IMR-90 (cell line): ENCODE data around the gene CASP2. TPM values are rescaled to one million over a fixed set of nuclear protein-coding genes. Genes with fewer than 3 reads are reported as not detected.

Source experiments
- ATAC-seq: fragments of 200-7000 bp; cut with Tn5 transposase; 2 replicates; pipeline ENCODE4 v1.9.1; 2020; ENCODE audit warnings: low read depth, mild to moderate bottlenecking, moderate library complexity
- BruUV-seq: library from RNA; stranded (reverse); fragments of 400-500 nt; replicated peaks from 2 replicates; lab custom pipeline; 2021; lab: Mats Ljungman, UMichigan
- CTCF ChIA-PET: fragments of 300-600 bp; formaldehyde crosslinking; extraction: SDS; loops from one replicate; lab custom pipeline; 2021; ENCODE audit warnings: antibody characterized with exemption; lab: Yijun Ruan, JAX
- POLR2A ChIA-PET: fragments of 300-600 bp; sonication (Branson Sonifier 250); formaldehyde crosslinking; loops from one replicate; lab custom pipeline; 2022; ENCODE audit warnings: antibody characterized with exemption; ENCODE audit not compliant: unreplicated experiment; lab: Charles Lee
- DNase-seq: peaks from one replicate; pipeline ENCODE4 v3.0.0; 2013
- H2AFZ ChIP-seq: replicated peaks from 2 replicates; pipeline ENCODE3; 2013; ENCODE audit warnings: low read length, mild to moderate bottlenecking; ENCODE audit not compliant: poor library complexity
- H2AK5ac ChIP-seq: 2 replicates; pipeline ENCODE4 v1.6.1; 2013; ENCODE audit warnings: low read depth, low read length, inconsistent platforms
- H2AK9ac ChIP-seq: replicated peaks from 2 replicates; pipeline ENCODE3; 2013; ENCODE audit warnings: mild to moderate bottlenecking, low read depth, low read length, moderate library complexity; ENCODE audit not compliant: poor library complexity
- H2BK120ac ChIP-seq: 2 replicates; pipeline ENCODE4 v1.6.1; 2013; ENCODE audit warnings: low read depth, low read length, inconsistent platforms
- H2BK15ac ChIP-seq: 3 replicates; pipeline ENCODE4 v1.6.1; 2013; ENCODE audit warnings: low read depth, low read length, inconsistent platforms
- H2BK20ac ChIP-seq: 2 replicates; pipeline ENCODE4 v1.6.1; 2013; ENCODE audit warnings: low read depth, mild to moderate bottlenecking, inconsistent platforms, low read length, moderate library complexity
- H2BK5ac ChIP-seq: 2 replicates; pipeline ENCODE4 v1.6.1; 2013; ENCODE audit warnings: mild to moderate bottlenecking, low read depth, low read length, inconsistent platforms; ENCODE audit not compliant: poor library complexity, severe bottlenecking
- H3K14ac ChIP-seq: replicated peaks from 2 replicates; pipeline ENCODE4 v1.6.1; 2013; ENCODE audit warnings: low read depth, low read length, inconsistent platforms
- H3K18ac ChIP-seq: 2 replicates; pipeline ENCODE4 v1.6.1; 2013; ENCODE audit warnings: low read depth, low read length, control low read depth
- H3K23ac ChIP-seq: 2 replicates; pipeline ENCODE4 v1.6.1; 2013; ENCODE audit warnings: low read depth, low read length, inconsistent platforms
- H3K27ac ChIP-seq: 2 replicates; pipeline ENCODE4 v1.5.1; 2013; ENCODE audit warnings: mild to moderate bottlenecking, control low read depth, low read length; ENCODE audit not compliant: insufficient read depth
- H3K27me3 ChIP-seq: 2 replicates; pipeline ENCODE4 v1.6.1; 2013; ENCODE audit warnings: low read length; ENCODE audit not compliant: control insufficient read depth, insufficient read depth
- H3K36me3 ChIP-seq: 2 replicates; pipeline ENCODE4 v1.6.1; 2013; ENCODE audit warnings: low read length, mixed read lengths; ENCODE audit not compliant: control insufficient read depth, insufficient read depth
- H3K4ac ChIP-seq: 2 replicates; pipeline ENCODE4 v1.6.1; 2013; ENCODE audit warnings: low read depth, low read length, inconsistent platforms
- H3K4me1 ChIP-seq: 2 replicates; pipeline ENCODE4 v1.6.1; 2013; ENCODE audit warnings: low read length, mixed read lengths; ENCODE audit not compliant: control insufficient read depth, insufficient read depth
- H3K4me2 ChIP-seq: 2 replicates; pipeline ENCODE4 v1.6.1; 2013; ENCODE audit warnings: low read depth, mild to moderate bottlenecking, control low read depth, low read length, moderate library complexity
- H3K4me3 ChIP-seq: 2 replicates; pipeline ENCODE4 v1.5.1; 2013; ENCODE audit warnings: low read depth, mild to moderate bottlenecking, control low read depth, low read length, moderate library complexity; ENCODE audit not compliant: insufficient read depth
- H3K56ac ChIP-seq: 2 replicates; pipeline ENCODE4 v1.6.1; 2013; ENCODE audit warnings: low read length, inconsistent platforms; ENCODE audit not compliant: insufficient read depth; ENCODE audit errors: extremely low read depth
- H3K79me1 ChIP-seq, 2 experiments: 2 replicates each; pipeline ENCODE4 v1.6.1; 2013; ENCODE audit warnings: low read length in 2 of 2, inconsistent platforms in 1 of 2, low read depth in 1 of 2
- H3K9ac ChIP-seq: 2 replicates; pipeline ENCODE4 v1.6.1; 2013; ENCODE audit warnings: low read depth, low read length, control low read depth
- H3K9me1 ChIP-seq: 2 replicates; pipeline ENCODE4 v1.6.1; 2013; ENCODE audit warnings: low read length, inconsistent platforms; ENCODE audit not compliant: insufficient read depth
- H3K9me3 ChIP-seq: 2 replicates; pipeline ENCODE4 v1.6.1; 2013; ENCODE audit warnings: low read length; ENCODE audit not compliant: control insufficient read depth, insufficient read depth
- H4K20me1 ChIP-seq: 2 replicates; pipeline ENCODE4 v1.6.1; 2013; ENCODE audit warnings: low read length, inconsistent platforms; ENCODE audit not compliant: insufficient read depth
- H4K5ac ChIP-seq: 2 replicates; pipeline ENCODE4 v1.6.1; 2013; ENCODE audit warnings: mild to moderate bottlenecking, low read depth, low read length, control low read depth
- H4K8ac ChIP-seq, 2 experiments: 2 replicates each; pipeline ENCODE4 v1.6.1; 2013; ENCODE audit warnings: low read depth in 2 of 2, low read length in 2 of 2, control low read depth in 1 of 2, inconsistent platforms in 1 of 2
- H4K91ac ChIP-seq: 2 replicates; pipeline ENCODE4 v1.6.1; 2013; ENCODE audit warnings: low read depth, low read length, inconsistent platforms; ENCODE audit not compliant: insufficient read depth
- CTCF ChIP-seq: conservative IDR thresholded peaks from 2 replicates; pipeline ENCODE4 v1.5.1; 2012; ENCODE audit warnings: mild to moderate bottlenecking, low read depth, low read length, improper control_type of control experiment
- FOS ChIP-seq: fragments of 150-350 bp; IDR thresholded peaks from 2 replicates; pipeline ENCODE4 v1.6.1; 2016; ENCODE audit warnings: low read depth, low read length
- RAD21 ChIP-seq: IDR thresholded peaks from 2 replicates; pipeline ENCODE4 v1.6.1; 2012; ENCODE audit warnings: low read length, improper control_type of control experiment
- WGBS, 2 experiments: methylation state at CpG; one replicate each; pipeline versions ENCODE4 v1.1.5 to v1.1.7; 2013; ENCODE audit warnings: missing lambda C conversion rate in 2 of 2; ENCODE audit not compliant: insufficient read length in 1 of 2; ENCODE audit errors: extremely low coverage in 2 of 2; 5-methylcytosine and 5-hydroxymethylcytosine counted together
- dilution Hi-C: fragments of 300-500 bp; cut with HindIII; formaldehyde crosslinking; loops from one replicate; pipeline ENCODE4 v1.14.3; 2018; ENCODE audit warnings: low sequenced_read_pairs; ENCODE audit not compliant: unreplicated experiment
- in situ Hi-C: fragments of 300-500 bp; cut with MboI; formaldehyde crosslinking; loops from 3 replicates; pipeline ENCODE4 v1.14.3; 2019; ENCODE audit warnings: low sequenced_read_pairs, inconsistent platforms, mixed read lengths
- intact Hi-C: fragments of 100-400 bp; cut with micrococcal nuclease; formaldehyde crosslinking; loops from 2 replicates; pipeline ENCODE4 v1.10.0; 2022
- polyA plus RNA-seq, 3 experiments: library from polyadenylated mRNA; depleted of rRNA; stranded (reverse); fragments of >200 nt; gene quantifications; 2 replicates each; pipeline ENCODE4 v1.2.3, GENCODE V29; 2012; ENCODE audit warnings: low replicate concordance in 1 of 3
- total RNA-seq: library from RNA; depleted of rRNA; stranded (reverse); fragments of >200 nt; gene quantifications from 2 replicates; pipeline ENCODE4 v1.2.3, GENCODE V29; 2012

CASP2 gene
- total and polyA plus RNA-seq, 2 of the 4 experiments (the other 2 are of a cell fraction), result 15.4 to 25.6 TPM

- peak overlapping the region; percentile 43; the same call in 1 of the 2 replicates for H3K4me2 ChIP-seq
- no peak overlapping the region for H3K18ac ChIP-seq
- H3K23ac ChIP-seq, result no peak overlapping the region
- H3K27me3 ChIP-seq, result peaks cover 34% of the 10 kb centered on the region
- no peak overlapping the region for H3K14ac ChIP-seq
- H3K4me1 ChIP-seq, result no peaks in the 10 kb centered on the region
- DNase-seq, result peak; percentile 32
- H2AK9ac ChIP-seq, result no peak overlapping the region
- H3K9ac ChIP-seq, result no peak overlapping the region
- dilution Hi-C loops (no loop called here), in situ Hi-C loops (no loop called here), intact Hi-C loops (no loop called here)
- H4K91ac ChIP-seq, result no peak overlapping the region
- H3K36me3 ChIP-seq, result no peaks in the 10 kb centered on the region
- TF ChIP-seq FOS (no peak), CTCF (peak; percentile 41), RAD21 (peak; percentile 37)
- H4K5ac ChIP-seq, result no peak overlapping the region
- H4K20me1 ChIP-seq, result no peaks in the 10 kb centered on the region
- no peak overlapping the region for H3K4me3 ChIP-seq
- CTCF ChIA-PET, result interaction anchor here (1.7 kb wide), 1 partner anchor 11 kb away, joined by 7 read pairs; no protein-coding TSS in a partner anchor
- H2BK15ac ChIP-seq, result no peak overlapping the region
- H3K9me1 ChIP-seq, result no peaks in the 10 kb centered on the region
- BruUV-seq, result no TSS peak
- H4K8ac ChIP-seq, result no peak overlapping the region
- H2AK5ac ChIP-seq, result no peak overlapping the region
- no peak overlapping the region for H3K27ac ChIP-seq
- no peak overlapping the region for H2BK20ac ChIP-seq
- no peaks in the 10 kb centered on the region for H3K9me3 ChIP-seq
- H2AFZ ChIP-seq, result peak overlapping the region; percentile 88
- no peak overlapping the region for H3K4ac ChIP-seq
- POLR2A ChIA-PET, result no interaction called here
- no peaks in the 10 kb centered on the region for H3K79me1 ChIP-seq
- H2BK5ac ChIP-seq, result no peak overlapping the region
- 8% methylated on average over 18 of the region's 35 CpGs; no CpG with 5 or more reads in 1 of the 2 experiments for WGBS, 2 experiments
- no peak overlapping the region for H3K56ac ChIP-seq
- ATAC-seq, result peak; percentile 91
- no peak overlapping the region for H2BK120ac ChIP-seq
Observed at GRCh38 chr7:143345428-143345900, 57.3 kb downstream of the CASP2 start.
